ENCODE data around the gene ZNF281. TPM values are rescaled to one million over a fixed set of nuclear protein-coding genes. Genes with fewer than 3 reads are reported as not detected.
A peak's percentile ranks its signal among the peaks of the same experiment; 100 is the strongest.

Gene ZNF281
- total RNA-seq, 1 donor from 2014 or later = 35.1 TPM

DNA sequence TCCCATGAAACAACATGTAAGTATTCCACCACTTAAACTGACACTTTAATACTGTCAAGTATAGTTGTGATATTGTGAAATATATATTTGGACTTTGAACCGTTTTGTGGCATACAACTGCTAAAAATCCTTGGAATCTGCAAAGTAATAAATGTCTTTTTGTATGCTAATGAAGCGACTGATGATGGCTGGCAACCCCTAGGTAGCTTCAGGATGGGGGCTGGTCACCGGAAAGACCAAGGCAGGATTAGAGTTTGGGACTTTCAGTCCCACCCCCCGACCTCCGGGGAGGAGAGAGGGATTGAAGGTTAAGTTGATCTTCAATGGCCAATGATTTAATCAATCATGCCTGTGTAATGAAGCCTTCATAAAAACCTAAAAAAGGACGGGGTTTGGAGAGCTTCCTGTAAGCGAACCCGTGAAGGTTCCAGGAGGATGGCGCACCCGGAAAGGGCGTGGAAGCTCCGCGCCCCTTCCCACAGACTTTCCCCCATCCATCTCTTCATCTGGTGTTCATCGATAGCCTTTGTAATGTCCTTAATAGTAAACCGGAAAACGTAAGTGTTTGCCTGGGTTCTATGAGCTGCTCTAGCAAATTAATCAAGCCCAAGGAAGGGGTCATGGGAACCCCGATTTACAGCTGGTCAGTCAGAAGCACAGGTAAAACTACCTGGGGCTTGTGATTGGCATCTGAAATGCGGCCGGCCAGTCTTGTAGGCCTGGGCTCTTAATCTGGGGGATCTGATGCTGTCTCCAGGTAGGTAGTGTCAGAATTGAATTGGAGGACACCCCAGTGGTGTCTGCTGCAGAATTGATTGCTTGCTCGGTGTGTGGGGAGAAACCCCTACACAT lies 1.8 kb upstream of the ZNF281 start:
- Mint-ChIP-seq H3K4me1 (ENCODE audit: unreplicated experiment) (peaks cover 41% of the 10 kb centered on the region), H3K36me3 (ENCODE audit: low read depth, unreplicated experiment) (peaks cover 12% of the 10 kb centered on the region), H3K27ac (ENCODE audit: unreplicated experiment) (peak overlapping the region; percentile 57), H3K9me3 (ENCODE audit: unreplicated experiment) (no peaks in the 10 kb centered on the region), H3K4me3 (ENCODE audit: unreplicated experiment) (peak overlapping the region; percentile 87), H3K27me3 (ENCODE audit: unreplicated experiment) (peaks cover 3% of the 10 kb centered on the region)
- TF ChIP-seq, protein P1, sequence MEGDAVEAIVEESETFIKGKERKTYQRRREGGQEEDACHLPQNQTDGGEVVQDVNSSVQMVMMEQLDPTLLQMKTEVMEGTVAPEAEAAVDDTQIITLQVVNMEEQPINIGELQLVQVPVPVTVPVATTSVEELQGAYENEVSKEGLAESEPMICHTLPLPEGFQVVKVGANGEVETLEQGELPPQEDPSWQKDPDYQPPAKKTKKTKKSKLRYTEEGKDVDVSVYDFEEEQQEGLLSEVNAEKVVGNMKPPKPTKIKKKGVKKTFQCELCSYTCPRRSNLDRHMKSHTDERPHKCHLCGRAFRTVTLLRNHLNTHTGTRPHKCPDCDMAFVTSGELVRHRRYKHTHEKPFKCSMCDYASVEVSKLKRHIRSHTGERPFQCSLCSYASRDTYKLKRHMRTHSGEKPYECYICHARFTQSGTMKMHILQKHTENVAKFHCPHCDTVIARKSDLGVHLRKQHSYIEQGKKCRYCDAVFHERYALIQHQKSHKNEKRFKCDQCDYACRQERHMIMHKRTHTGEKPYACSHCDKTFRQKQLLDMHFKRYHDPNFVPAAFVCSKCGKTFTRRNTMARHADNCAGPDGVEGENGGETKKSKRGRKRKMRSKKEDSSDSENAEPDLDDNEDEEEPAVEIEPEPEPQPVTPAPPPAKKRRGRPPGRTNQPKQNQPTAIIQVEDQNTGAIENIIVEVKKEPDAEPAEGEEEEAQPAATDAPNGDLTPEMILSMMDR (IDR thresholded peaks at IDR 0.05; ENCODE audit: unreplicated experiment) = no peak
- DNase-seq (ENCODE audit: low spot score) = peak; percentile 7

DNA sequence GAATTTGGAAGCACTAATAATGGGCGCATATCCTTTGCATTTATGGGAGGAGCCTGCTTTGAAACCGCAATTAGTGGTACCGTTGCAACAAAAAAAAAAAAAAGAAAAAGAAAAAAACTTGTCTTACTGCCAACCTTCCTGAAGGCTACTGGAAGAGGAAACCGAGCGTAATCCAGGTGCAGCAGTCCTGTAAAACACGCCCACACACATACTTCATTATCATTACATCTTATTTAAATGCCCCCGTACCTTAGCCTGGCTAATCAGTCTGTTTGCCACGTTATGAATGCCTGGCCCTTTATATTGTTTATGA lies 686 bp upstream of the ZNF281 start:
- H3K9me3 Mint-ChIP-seq (ENCODE audit: unreplicated experiment) = no peaks in the 10 kb centered on the region
- H3K4me3 Mint-ChIP-seq (ENCODE audit: unreplicated experiment) = peak overlapping the region; percentile 100
- peak overlapping the region; percentile 97 for H3K27ac Mint-ChIP-seq (ENCODE audit: unreplicated experiment)
- peaks cover 12% of the 10 kb centered on the region for H3K36me3 Mint-ChIP-seq (ENCODE audit: low read depth, unreplicated experiment)
- H3K27me3 Mint-ChIP-seq (ENCODE audit: unreplicated experiment) = peaks cover 3% of the 10 kb centered on the region
- TF ChIP-seq, protein P1 (IDR thresholded peaks at IDR 0.05; ENCODE audit: unreplicated experiment) = no peak
- DNase-seq (ENCODE audit: low spot score) = peak; percentile 5
- peaks cover 49% of the 10 kb centered on the region for H3K4me1 Mint-ChIP-seq (ENCODE audit: unreplicated experiment)

DNA sequence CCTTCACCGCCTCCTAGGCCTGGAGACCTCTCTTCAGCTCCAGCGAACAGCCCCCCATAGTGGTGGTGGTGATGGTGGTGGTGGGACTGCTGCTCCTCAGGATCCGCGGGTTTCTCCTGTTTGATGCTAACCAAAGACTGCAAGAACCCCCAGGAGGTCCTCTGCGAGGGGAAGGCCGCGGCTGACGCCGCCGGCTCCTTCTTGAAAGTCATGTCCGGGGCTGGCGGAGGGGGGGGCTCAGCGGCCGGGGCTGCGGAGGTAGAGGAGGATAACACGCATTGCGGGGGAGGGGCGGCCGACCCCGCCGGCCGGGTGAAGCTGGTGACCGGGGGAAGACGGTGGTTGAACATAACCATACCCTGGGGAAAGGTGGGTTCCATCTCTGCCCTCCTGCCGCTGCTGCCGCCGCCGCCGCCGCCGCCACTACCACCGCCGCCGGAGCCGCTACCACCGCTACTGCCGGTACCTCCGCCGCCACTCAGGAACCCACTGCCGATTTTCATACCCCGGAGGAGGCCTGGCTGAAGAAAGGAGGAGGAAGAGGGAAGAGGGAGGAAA lies 554 bp downstream of the ZNF281 start:
- peaks cover 52% of the 10 kb centered on the region for H3K4me1 Mint-ChIP-seq (ENCODE audit: unreplicated experiment)

DNA sequence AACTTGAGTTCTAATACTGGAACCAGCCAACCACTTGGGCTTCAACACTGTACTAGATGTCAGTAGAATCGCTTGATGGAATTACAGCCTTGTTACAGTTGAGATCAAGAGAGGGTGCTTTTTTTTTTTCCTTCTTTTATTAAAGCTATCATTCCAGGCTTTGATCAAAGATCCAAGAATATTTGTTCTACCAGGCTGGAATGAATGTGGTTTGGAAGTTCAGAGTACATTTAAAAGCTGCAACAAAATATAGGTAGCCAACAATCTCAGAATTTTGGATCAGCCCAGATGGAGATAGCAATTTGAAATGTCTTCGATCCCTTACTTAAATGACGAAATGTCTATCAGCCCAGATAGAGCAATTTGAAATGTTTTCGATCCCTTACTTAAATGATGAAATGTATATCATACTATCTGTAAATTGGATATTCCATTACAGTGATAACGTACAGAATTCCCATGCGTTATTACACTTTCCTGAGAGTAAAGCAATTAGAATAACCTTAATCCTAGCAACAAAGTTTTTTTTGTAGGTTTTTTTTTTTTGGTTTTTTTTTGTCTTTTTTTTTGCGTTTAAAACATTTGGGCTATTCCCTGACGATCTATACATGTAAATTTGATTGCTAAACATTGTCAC lies 3.6 kb downstream of the ZNF281 start:
- peaks cover 3% of the 10 kb centered on the region for H3K27me3 Mint-ChIP-seq (ENCODE audit: unreplicated experiment)
- H3K9me3 Mint-ChIP-seq (ENCODE audit: unreplicated experiment) = no peaks in the 10 kb centered on the region
- no peak for DNase-seq (ENCODE audit: low spot score)
- no peak overlapping the region for H3K27ac Mint-ChIP-seq (ENCODE audit: unreplicated experiment)
- H3K36me3 Mint-ChIP-seq (ENCODE audit: low read depth, unreplicated experiment) = peaks cover 12% of the 10 kb centered on the region
- peaks cover 46% of the 10 kb centered on the region for H3K4me1 Mint-ChIP-seq (ENCODE audit: unreplicated experiment)
- TF ChIP-seq, protein P1 (IDR thresholded peaks at IDR 0.05; ENCODE audit: unreplicated experiment) = no peak
- H3K4me3 Mint-ChIP-seq (ENCODE audit: unreplicated experiment) = peak overlapping the region; percentile 6

More for the DNA sequence above, 554 bp downstream of the ZNF281 start:
- Mint-ChIP-seq H3K27me3 (ENCODE audit: unreplicated experiment) (peaks cover 3% of the 10 kb centered on the region), H3K27ac (ENCODE audit: unreplicated experiment) (no peak overlapping the region), H3K9me3 (ENCODE audit: unreplicated experiment) (no peaks in the 10 kb centered on the region), H3K36me3 (ENCODE audit: low read depth, unreplicated experiment) (peaks cover 12% of the 10 kb centered on the region), H3K4me3 (ENCODE audit: unreplicated experiment) (peak overlapping the region; percentile 100)
- peak; percentile 47 for DNase-seq (ENCODE audit: low spot score)
- TF ChIP-seq, protein P1 (IDR thresholded peaks at IDR 0.05; ENCODE audit: unreplicated experiment) = no peak

All from endothelial cell (in vitro differentiated cells).